MCF 10A (cell line): ENCODE measurements around the gene CD209. TPM values are rescaled to one million over a fixed set of nuclear protein-coding genes. Genes with fewer than 3 reads are reported as not detected.

Source experiments
- BruUV-seq: library from RNA; stranded (reverse); fragments of 400-500 nt; replicated peaks from 2 replicates; lab custom pipeline; 2021; lab: Mats Ljungman, UMichigan
- CTCF ChIA-PET: fragments of 300-600 bp; sonication (Branson Sonifier 250); formaldehyde crosslinking; extraction: SDS; loops from one replicate; lab custom pipeline; 2021; ENCODE audit warnings: antibody characterized with exemption, inconsistent platforms; lab: Yijun Ruan, JAX
- POLR2A ChIA-PET: fragments of 300-600, 350-650 bp; sonication (Branson Sonifier 250); formaldehyde crosslinking; extraction: SDS; loops from one replicate; lab custom pipeline; 2020; ENCODE audit warnings: antibody characterized with exemption, inconsistent platforms; lab: Yijun Ruan, JAX
- DNase-seq: peaks from one replicate; pipeline ENCODE4 v3.0.0-alpha.2; 2018; ENCODE audit not compliant: unreplicated experiment
- H3K27ac Mint-ChIP-seq: one replicate; pipeline ENCODE4 v1.8.0; 2022; ENCODE audit warnings: mild to moderate bottlenecking, low read depth, mixed read lengths; ENCODE audit not compliant: unreplicated experiment
- H3K27me3 Mint-ChIP-seq: one replicate; pipeline ENCODE4 v1.8.0; 2022; ENCODE audit warnings: mixed read lengths; ENCODE audit not compliant: insufficient read depth, unreplicated experiment
- H3K36me3 Mint-ChIP-seq: one replicate; pipeline ENCODE4 v1.8.0; 2022; ENCODE audit warnings: mild to moderate bottlenecking, moderate library complexity, mixed read lengths; ENCODE audit not compliant: insufficient read depth, unreplicated experiment
- H3K4me1 Mint-ChIP-seq: one replicate; pipeline ENCODE4 v1.8.0; 2022; ENCODE audit warnings: mixed read lengths; ENCODE audit not compliant: insufficient read depth, unreplicated experiment
- H3K4me3 Mint-ChIP-seq: one replicate; pipeline ENCODE4 v1.8.0; 2022; ENCODE audit warnings: mild to moderate bottlenecking, moderate library complexity, mixed read lengths; ENCODE audit not compliant: unreplicated experiment
- H3K9me3 Mint-ChIP-seq: one replicate; pipeline ENCODE4 v1.8.0; 2022; ENCODE audit warnings: mixed read lengths; ENCODE audit not compliant: unreplicated experiment
- intact Hi-C: fragments of 100-400 bp; cut with micrococcal nuclease; formaldehyde crosslinking; loops from 2 replicates; pipeline ENCODE4 v1.14.1; 2022
- total RNA-seq: library from RNA; stranded (reverse); gene quantifications from 2 replicates; pipeline ENCODE4 v1.2.3, GENCODE V29; 2022
- TF ChIP-seq, protein P1 (sequence below): fragments of 200-600 bp; IDR thresholded peaks from one replicate; pipeline ENCODE4 v1.8.0; 2022; ENCODE audit warnings: antibody characterized with exemption, mild to moderate bottlenecking; ENCODE audit not compliant: unreplicated experiment

The CD209 gene
- total RNA-seq, 1 experiment from 2014 or later: not detected

DNA sequence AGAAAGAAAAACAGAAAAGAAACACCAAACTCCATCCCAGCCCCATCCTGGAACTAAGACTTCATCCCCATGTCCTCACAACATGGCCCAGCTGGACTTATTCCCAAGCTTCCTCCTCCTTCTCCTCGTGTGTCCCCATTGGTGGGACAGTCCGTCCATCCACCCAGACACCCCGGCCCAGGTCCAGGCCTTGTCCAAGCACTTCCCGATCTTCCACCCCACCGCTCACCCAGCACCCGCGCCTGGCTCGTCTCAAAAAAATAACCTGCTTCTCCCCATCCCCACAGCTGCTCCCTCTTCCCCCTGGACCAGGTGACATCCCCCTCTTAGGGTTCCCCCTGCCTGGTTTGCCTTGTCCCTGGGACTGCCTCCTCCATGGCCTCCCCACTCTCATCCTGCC, 44.0 kb downstream of the CD209 start:
- H3K4me3 Mint-ChIP-seq: no peak overlapping the region
- POLR2A ChIA-PET: no interaction called here
- H3K9me3 Mint-ChIP-seq: no peaks in the 10 kb centered on the region
- intact Hi-C loops: no loop called here
- TF ChIP-seq, protein P1, sequence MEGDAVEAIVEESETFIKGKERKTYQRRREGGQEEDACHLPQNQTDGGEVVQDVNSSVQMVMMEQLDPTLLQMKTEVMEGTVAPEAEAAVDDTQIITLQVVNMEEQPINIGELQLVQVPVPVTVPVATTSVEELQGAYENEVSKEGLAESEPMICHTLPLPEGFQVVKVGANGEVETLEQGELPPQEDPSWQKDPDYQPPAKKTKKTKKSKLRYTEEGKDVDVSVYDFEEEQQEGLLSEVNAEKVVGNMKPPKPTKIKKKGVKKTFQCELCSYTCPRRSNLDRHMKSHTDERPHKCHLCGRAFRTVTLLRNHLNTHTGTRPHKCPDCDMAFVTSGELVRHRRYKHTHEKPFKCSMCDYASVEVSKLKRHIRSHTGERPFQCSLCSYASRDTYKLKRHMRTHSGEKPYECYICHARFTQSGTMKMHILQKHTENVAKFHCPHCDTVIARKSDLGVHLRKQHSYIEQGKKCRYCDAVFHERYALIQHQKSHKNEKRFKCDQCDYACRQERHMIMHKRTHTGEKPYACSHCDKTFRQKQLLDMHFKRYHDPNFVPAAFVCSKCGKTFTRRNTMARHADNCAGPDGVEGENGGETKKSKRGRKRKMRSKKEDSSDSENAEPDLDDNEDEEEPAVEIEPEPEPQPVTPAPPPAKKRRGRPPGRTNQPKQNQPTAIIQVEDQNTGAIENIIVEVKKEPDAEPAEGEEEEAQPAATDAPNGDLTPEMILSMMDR: no peak
- H3K27me3 Mint-ChIP-seq: peaks cover 40% of the 10 kb centered on the region
- H3K36me3 Mint-ChIP-seq: no peaks in the 10 kb centered on the region
- no peak for DNase-seq
- CTCF ChIA-PET: interaction anchor here (0.6 to 0.7 kb wide), 2 partner anchors 79 to 1283 kb away, joined by 3 read pairs; no protein-coding TSS in a partner anchor
- BruUV-seq: no TSS peak
- H3K4me1 Mint-ChIP-seq: peaks cover 10% of the 10 kb centered on the region
- no peak overlapping the region for H3K27ac Mint-ChIP-seq

DNA sequence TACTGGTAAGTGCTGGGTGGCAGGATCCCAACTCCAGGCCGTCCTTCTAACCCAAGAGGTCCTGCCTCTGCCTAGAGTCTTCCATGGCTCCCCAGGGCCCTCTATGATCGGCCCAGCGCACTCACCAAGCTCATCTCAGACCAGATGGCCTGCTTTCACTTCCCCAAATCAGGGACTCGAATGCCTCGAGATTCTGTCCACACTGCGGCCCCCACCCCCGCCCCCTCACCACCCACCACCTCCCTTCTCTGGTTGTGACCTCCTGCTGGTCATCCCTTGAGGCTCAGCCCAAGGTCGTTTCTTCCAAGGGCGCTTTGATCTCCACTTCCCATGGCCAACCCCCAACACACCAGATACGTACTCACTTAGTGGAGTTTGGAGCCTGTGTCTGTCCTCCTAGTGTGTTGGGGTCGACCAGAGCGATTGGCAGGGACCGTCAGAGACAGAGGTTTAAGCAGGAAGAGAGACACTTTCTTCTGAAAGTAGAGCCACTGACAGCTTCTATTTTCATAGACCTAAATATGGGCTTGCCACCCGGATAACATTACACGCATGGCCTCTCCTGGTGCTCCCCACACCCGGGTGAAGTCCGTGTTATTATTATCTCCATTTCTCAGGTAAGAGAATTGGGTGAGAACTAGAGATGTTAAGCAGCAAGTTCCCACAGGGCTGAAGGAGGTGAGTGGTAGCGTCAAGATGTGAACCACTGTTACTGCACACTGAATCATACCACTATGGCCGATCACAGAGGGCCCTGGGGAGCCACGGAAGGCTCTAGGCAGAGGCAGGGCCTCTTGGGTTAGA, 45.5 kb downstream of the CD209 start, which contains the start of gene FCER2:
FCER2 (minus strand) TSS at position 478 of the 804 bp plus-strand sequence. CDS start 2,371 bp downstream, outside the sequence.
- no TSS peak for BruUV-seq
- Mint-ChIP-seq H3K4me1 (peaks cover 10% of the 10 kb centered on the region), H3K36me3 (no peaks in the 10 kb centered on the region), H3K4me3 (no peak within 1 kb of the TSS), H3K27me3 (peaks cover 55% of the 10 kb centered on the region), H3K9me3 (no peaks in the 10 kb centered on the region), H3K27ac (no peak within 1 kb of the TSS)
- ChIA-PET CTCF (interaction anchor here (0.6 to 0.7 kb wide), 3 partner anchors 16 to 150 kb away, joined by 3 to 4 read pairs (median 3); partner anchors contain the start of gene PCP2), POLR2A (interaction anchor here (0.5 kb wide), 1 partner anchor 129 kb away, joined by 3 read pairs; no protein-coding TSS in a partner anchor)
- DNase-seq: no peak
- intact Hi-C loops: no loop called here
- TF ChIP-seq, protein P1: no peak

DNA sequence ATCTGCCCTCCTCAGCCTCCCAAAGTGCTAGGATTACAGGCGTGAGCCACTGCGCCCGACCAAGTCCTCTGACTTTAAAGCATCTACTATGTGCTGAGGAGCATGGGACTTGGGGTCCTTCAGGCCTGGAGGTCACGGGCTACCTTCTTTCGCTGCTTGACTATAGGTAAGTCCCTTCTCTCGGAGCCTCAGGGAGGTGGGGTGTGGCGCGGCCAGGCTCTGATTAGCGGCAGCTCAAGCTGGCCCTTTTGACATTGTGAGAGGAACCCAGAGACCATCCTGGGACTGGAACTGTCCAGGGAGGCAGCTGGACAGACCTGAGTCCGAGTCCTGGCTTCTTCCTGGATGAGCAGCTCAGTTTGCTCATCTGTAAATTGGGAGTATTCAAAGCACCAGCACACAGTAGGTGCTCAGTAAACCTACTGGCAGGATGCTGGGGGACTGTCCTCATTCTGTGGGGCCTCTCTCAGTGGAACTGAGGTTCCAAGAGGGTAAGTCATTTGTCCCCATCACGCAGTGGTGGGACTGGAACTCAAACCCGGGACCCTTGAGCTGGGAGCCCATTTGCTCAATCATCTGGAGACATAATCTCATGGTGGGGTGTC, 46.2 kb downstream of the CD209 start:
- peaks cover 62% of the 10 kb centered on the region for H3K27me3 Mint-ChIP-seq
- TF ChIP-seq, protein P1: no peak
- POLR2A ChIA-PET: interaction anchor here (0.5 kb wide), 1 partner anchor 130 kb away, joined by 3 read pairs; no protein-coding TSS in a partner anchor
- no TSS peak for BruUV-seq
- DNase-seq: no peak
- intact Hi-C loops: no loop called here
- H3K4me3 Mint-ChIP-seq: no peak overlapping the region
- H3K27ac Mint-ChIP-seq: no peak overlapping the region
- H3K4me1 Mint-ChIP-seq: peaks cover 10% of the 10 kb centered on the region
- peaks cover 6% of the 10 kb centered on the region for H3K36me3 Mint-ChIP-seq
- CTCF ChIA-PET: interaction anchor here (0.6 to 0.7 kb wide), 2 partner anchors 68 to 151 kb away, joined by 3 to 4 read pairs; partner anchors contain the start of gene PCP2
- no peaks in the 10 kb centered on the region for H3K9me3 Mint-ChIP-seq
